Measurements from ENCODE around the gene ZSWIM1. TPM values are rescaled to one million over a fixed set of nuclear protein-coding genes. Genes with fewer than 3 reads are reported as not detected.

Gene ZSWIM1
- total and polyA plus RNA-seq, 2 of the 8 experiments (the other 6 are each of a cell fraction or from before 2014, with no cell fraction given): 14.1 to 15.6 TPM

DNA sequence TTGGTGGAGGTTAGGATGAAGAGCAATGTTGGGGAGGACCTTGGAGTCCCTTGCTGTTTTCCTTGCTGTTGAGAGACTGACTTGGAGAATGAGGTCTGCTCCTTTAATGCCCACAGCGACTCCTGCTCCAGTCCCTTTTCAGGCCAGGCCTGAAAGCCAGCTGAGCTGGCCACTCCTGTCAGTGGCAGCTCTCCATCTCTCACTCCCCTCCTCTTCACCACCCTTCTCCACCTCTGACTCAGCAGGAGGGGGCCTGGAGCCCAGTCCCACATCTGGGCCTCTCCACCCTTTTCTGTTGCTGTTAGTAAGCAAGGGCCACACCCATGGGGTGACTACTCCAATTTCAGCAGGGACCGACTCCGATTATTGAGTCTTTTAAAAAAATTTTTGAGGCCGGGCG is 45.2 kb upstream of the ZSWIM1 start (continued):
- no peak for TF ChIP-seq E2F6 (IDR thresholded peaks at IDR 0.05)
- no peak for TF ChIP-seq ATF2 (IDR thresholded peaks at IDR 0.05; ENCODE audit: low read length)
- no peak for TF ChIP-seq KDM4A (IDR thresholded peaks at IDR 0.05; ENCODE audit: low read depth, low read length, severe bottlenecking)
- TF ChIP-seq YY1 (IDR thresholded peaks at IDR 0.05; ENCODE audit: low read depth, low read length): no peak
- no peak for TF ChIP-seq SP2 (IDR thresholded peaks at IDR 0.05; ENCODE audit: low read length)
- no peak for TF ChIP-seq TAF7 (optimal IDR thresholded peaks at IDR 0.05; ENCODE audit: borderline replicate concordance, low read depth, low read length)

Data from H1 (cell line).